GM12878 (cell line): Measurements from ENCODE around the gene PRKCZ.

ENCODE experiments used
- CTCF ChIP-seq, 3 experiments: IDR thresholded peaks in 2 of 3; conservative IDR thresholded peaks in 1 of 3; 2 replicates each; pipeline ENCODE4 v1.5.1; 2011; ENCODE audit warnings: low read depth in 3 of 3, low read length in 3 of 3, mild to moderate bottlenecking in 3 of 3, control low read depth in 2 of 3, moderate library complexity in 2 of 3, inconsistent platforms in 1 of 3, mixed read lengths in 1 of 3; ENCODE audit not compliant: control insufficient read depth in 2 of 3, insufficient read depth in 1 of 3; ENCODE audit errors: extremely low read depth in 1 of 3
- HCFC1 ChIP-seq: fragments of 150-350 bp; IDR thresholded peaks from 2 replicates; pipeline ENCODE4 v1.6.1; 2014; ENCODE audit warnings: low read length
- HDAC2 ChIP-seq: fragments of 200-600 bp; sonication (generic); IDR thresholded peaks from 2 replicates; pipeline ENCODE4 v1.6.1; 2017
- MXI1 ChIP-seq: fragments of 150-350 bp; IDR thresholded peaks from 2 replicates; pipeline ENCODE4 v1.6.1; 2011; ENCODE audit warnings: low read depth, mild to moderate bottlenecking, inconsistent platforms, low read length, improper control_type of control experiment
- POLR2AphosphoS2 ChIP-seq: IDR thresholded peaks from 2 replicates; pipeline ENCODE4 v1.6.1; 2011; ENCODE audit warnings: low read depth, mild to moderate bottlenecking, low read length, improper control_type of control experiment, moderate library complexity
- TAF1 ChIP-seq: IDR thresholded peaks from 2 replicates; pipeline ENCODE4 v1.6.1; 2011; ENCODE audit warnings: mild to moderate bottlenecking, low read depth, low read length, borderline replicate concordance
- ZNF274 ChIP-seq: IDR thresholded peaks from one replicate; pipeline ENCODE4 v1.8.0; 2011; ENCODE audit not compliant: insufficient read length, insufficient read depth
- TF ChIP-seq, protein P1 (sequence below): fragments of 450-650 bp; IDR thresholded peaks from 2 replicates; pipeline ENCODE4 v1.6.1; 2014; ENCODE audit warnings: mild to moderate bottlenecking

DNA sequence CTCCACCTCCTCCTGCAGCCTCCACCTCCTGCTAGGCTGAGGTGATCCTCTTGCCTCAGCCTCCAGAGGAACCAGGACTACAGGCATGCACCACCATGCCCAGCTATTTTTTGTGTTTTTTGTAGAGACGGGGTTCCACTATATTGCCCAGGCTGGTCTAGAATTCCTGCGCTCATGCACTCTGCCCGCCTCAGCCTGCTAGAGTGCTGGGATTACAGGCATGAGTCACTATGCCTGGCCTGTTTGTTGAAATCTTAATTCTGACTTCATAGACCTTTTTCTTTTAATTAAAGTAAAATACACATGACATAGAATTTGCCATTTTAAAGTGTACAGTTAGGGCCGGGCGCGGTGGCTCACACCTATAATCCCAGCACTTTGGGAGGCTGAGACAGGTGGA, 101.7 kb downstream of the PRKCZ start:
- TF ChIP-seq HDAC2: no peak
- no peak for TF ChIP-seq CTCF (IDR thresholded peaks at IDR 0.05 in 2 of 3, conservative IDR thresholded peaks at IDR 0.05 in 1 of 3; ENCODE audit: control insufficient read depth in 2 of 3, extremely low read depth in 1 of 3, insufficient read depth in 1 of 3, low read depth in 3 of 3, low read length in 3 of 3)
- TF ChIP-seq, protein P1, sequence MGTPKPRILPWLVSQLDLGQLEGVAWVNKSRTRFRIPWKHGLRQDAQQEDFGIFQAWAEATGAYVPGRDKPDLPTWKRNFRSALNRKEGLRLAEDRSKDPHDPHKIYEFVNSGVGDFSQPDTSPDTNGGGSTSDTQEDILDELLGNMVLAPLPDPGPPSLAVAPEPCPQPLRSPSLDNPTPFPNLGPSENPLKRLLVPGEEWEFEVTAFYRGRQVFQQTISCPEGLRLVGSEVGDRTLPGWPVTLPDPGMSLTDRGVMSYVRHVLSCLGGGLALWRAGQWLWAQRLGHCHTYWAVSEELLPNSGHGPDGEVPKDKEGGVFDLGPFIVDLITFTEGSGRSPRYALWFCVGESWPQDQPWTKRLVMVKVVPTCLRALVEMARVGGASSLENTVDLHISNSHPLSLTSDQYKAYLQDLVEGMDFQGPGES: no peak
- no peak for TF ChIP-seq MXI1
- TF ChIP-seq POLR2AphosphoS2: no peak
- no peak for TF ChIP-seq HCFC1
- TF ChIP-seq ZNF274: no peak
- TF ChIP-seq TAF1: no peak
